ENCODE results near the gene SLC12A5.

The SLC12A5 gene

DNA sequence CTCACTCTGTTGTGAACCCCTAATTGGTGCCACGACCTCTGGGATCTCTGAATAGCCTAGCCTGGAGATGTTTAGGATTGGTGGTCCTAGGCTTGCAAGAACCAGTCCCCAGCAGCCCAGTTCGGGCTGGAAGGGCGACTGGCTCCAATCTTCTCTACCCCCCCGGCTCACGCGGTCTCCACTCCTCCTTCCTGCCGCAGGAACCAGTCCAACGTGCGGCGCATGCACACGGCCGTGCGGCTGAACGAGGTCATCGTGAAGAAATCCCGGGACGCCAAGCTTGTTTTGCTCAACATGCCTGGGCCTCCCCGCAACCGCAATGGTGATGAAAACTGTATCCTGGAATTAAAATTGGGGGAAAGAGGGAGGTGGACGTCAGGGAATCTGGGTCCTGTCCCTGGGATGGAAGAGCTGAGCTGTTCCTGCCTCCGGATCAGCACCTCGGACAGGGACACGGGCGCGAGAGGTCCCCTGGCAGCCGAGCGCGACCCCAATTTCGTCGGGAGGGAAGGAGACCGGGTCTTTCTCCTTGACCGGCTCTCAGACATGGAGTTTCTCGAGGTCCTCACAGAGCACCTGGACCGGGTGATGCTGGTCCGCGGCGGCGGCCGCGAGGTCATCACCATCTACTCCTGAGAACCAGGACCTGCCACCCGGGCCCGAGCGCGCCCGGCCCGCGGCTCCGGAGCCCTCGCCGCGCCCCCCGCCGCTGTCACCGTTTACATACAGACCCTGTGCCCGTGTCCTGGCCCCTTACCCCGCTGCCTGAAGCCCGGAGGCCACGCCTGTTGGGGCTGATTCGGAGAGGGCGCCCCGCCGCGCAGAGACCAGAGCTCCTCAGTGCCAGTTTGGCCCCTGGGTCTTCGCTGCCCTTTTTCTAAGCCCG is 28.2 kb downstream of the SLC12A5 start:
- DNase-seq: peak; percentile 19

DNA sequence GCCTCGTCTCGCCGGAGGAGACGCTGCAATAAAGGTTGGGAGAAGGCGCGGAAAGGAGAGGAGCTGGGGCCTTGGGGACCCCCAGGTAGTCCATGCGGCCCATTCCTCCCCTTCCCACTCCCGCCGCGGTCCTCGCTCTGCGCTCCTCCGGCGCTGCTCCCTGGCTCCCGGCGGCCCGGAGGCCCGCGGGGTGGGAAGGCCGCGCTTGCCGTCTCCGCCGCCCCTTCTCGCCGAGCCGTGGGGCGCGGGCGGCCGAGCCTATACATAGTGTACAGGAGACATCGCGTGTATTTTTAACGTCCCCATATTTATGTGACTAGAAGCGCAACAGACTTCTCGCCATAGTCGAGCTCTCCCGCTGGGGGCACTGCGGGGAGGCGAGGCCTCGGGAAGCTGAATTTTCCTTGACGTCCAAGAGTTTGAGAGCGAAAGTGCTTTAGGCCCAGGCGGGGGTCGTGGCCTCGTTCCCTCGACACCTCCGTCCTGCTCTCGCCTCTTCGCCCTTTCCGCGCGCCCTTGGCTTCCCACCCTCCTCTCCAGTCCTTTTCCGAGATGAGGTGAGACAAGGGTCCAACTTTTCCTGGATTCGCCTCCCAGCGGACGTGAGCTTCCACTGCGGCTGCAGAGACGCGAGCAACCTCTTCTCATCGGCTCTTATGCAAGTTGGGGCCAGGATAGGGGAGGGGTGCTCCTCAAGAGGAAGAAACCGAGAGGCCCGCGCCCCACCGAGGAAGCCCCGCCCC is 29.0 kb downstream of the SLC12A5 start:
- DNase-seq: no peak

DNA sequence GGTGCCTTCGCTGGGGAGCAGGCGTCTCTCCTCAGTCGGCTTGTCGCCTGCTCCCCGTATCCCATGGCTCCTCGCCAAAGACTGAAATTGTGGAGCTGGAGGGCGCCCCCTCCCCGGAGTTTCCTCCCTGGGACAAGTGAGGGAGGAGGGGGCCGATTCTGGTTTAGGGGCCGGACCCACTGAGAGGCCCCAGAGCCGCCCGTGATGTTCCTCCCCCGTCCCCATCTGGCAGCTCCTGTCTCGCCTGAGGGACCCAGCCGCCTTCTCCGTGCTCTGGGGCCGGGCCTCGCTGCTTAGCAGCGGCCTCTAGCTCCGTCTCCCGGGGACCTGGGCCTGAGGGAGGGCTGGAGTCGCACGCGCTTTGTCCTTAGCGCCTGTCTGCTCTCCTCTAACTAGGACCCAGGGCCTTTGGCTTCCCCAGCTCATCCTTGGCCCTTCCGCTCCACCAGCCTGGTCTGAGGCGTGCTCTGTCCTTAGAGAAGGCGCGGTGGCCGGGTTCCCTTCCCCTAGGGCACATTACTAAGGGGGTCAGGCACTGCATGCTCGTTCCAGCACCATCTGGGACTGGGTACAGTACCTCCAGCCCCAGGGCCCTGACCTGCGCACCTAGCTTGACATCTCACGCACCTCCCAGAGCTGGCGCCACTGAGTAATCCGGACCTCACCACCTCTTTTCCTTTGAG is 29.7 kb downstream of the SLC12A5 start:
- no peak for DNase-seq

DNA sequence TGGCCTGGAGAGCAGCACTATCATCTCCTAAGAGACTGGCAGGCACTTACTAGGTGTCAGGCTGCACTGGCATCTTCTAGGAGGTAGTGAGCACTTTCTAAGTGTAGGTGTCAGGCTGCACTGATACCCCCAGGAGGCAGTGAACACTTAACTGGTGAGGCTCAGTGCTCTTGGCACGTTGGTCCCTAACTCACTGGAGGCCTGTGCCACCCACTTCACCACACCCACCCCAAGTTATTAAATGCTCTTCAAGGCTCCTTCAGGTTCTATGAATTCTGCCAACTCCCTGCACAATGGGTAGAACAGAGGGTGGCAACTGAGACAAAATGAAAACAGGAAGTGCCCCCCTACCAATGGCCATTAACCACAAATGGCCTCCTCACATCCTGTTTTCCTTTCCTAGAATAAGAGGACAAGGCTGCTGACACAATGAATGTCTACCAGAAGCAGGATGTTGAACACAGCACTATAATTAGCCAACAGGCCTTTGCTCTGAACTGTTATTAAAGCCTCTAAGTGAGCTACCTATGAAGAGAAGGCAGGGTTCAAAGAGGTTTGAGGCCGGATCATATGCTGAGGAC is 31.4 kb downstream of the SLC12A5 start:
- no peak for DNase-seq

- no peak for DNase-seq
Measured at GRCh38 chr20:46060975-46061374, 32.0 kb downstream of the SLC12A5 start.

DNA sequence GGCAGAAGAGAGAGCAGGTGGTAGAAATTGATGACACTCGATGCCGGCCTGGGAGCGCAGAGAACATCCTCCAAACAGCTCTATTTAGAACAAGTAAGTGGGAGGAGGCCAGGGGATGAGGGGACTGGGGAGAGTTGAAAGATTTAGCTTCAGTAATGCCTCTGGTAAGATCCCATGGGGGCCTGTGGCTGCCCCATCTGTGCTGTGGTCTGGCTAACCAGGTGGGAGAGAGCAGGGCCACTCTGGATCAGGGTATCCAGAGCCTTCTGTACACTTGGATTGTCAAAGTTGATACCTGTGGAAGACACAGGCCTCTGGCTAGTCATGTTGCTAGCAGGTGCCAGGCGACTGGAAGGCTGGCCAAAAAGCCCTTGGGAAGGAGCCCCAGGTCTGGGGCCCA is 33.1 kb downstream of the SLC12A5 start:
- no peak for DNase-seq

DNA sequence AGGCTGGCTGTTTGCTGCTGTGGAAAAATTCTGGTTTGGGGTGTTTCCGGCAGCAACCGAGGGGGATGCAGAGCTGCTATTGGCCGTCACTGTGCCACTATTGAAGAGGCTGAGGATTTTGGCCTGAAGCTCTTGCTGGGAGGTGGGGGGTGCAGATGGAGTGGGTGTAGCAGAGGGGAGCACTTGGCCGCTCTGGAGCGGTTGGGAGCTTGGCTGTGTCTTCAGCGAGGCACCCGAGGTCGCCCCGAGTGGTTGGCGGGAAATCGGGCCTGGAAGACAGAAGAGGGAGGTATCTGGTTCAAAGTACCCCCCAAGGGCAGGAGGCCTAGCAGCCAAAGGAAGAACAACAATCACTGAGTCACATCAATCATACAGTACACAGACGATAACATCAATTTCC is 33.6 kb downstream of the SLC12A5 start:
- no peak for DNase-seq

DNA sequence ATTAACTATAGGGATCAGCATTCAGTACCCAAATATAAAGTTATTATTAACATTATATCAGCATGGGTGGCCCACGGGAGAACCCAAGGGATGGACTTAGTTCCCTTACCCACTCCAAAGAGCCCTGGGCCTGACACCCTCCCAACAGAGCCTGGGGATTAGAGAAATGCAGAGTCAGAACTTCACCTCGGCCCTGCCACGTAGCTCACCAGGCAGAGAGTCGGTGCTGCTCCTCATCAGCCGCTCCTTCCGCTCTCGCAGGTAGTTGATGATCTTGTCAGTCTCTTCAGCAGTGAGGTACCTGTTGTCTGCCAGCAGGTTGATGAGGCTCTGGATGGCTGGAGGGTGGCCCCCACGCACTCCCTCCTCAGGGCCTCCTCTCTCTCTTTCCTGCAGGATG is 34.1 kb downstream of the SLC12A5 start:
- no peak for DNase-seq

DNA sequence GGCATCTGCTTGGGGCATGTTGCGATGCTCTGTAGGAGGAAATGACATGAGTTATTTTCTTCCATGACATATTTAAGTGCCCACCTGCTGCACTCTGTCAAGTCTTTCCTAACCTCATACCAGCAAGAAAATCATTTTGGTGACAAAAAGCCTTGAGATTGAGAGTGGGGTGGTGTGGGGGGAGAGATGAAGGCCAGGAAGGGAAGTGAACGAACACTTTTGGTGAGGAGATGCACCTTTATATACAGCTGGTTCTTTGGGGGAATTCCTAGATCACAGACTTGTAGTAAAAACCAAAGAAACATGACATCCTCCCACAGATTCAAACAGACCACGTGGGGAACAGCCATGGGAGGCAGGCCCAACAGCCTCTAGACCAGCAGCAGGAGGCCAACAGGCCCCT is 34.6 kb downstream of the SLC12A5 start:
- no peak for DNase-seq

DNA sequence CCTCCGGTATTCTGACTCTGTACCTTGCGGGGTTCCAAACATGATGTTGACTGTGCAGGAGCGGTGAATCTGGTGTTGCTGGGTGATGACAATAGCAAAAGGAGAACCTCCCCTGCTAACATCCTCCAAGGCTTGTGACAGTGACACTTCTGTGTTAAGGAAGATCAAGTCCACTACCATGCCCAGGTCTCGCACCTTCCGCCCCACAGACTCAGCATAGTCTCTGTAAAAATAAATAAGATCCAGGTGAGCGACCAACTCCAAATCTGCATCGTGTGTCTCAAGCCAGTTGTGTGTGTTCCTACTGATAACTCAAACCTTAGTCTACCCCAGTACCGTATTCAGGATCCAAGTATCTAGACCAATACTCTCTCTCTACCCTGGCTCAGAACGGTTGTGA is 36.0 kb downstream of the SLC12A5 start:
- DNase-seq: no peak

DNA sequence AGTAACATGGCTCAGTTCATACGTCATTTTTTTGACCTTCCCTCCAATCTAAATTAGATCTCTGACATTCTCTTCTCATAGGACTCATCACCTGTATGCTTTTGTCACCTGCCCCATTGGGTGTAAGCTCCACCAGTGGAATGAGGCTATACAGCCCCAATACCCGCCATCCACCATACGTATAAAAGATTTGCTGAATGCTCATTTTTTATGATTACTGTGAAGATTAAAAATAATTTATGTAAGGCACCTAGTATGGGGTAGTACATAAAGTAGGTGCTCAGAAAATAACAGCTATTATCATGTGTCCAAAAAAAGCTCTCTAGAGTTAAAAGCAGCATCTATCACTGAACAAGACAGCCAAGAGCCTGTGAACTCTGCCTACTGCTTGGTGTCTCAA is 36.7 kb downstream of the SLC12A5 start:
- no peak for DNase-seq

- DNase-seq: no peak
Measured at GRCh38 chr20:46070215-46070900, 41.3 kb downstream of the SLC12A5 start.

DNA sequence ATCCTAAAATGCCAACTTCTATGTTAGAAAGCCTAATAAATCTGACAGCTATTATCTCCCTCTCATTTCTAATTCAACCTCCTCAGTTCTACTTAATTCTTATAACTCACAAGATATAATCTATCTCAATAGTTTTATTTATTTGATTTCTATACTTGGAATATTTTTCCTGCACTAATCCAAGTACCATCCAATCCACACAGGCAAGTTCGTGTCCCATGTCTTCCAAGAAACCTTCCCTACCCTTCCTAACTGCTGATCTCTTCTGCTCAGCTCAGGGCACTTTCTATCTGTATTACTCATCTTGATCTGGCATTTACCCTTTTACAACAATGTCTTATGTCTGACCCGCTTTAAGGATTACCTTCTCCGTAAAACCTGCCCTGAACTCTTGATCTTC is 42.6 kb downstream of the SLC12A5 start:
- no peak for DNase-seq

GRCh38 chr20:46073024-46073423 is 44.0 kb downstream of the SLC12A5 start:
- no peak for DNase-seq

- no peak for DNase-seq
Measured at GRCh38 chr20:46073443-46073842, 44.4 kb downstream of the SLC12A5 start.

DNA sequence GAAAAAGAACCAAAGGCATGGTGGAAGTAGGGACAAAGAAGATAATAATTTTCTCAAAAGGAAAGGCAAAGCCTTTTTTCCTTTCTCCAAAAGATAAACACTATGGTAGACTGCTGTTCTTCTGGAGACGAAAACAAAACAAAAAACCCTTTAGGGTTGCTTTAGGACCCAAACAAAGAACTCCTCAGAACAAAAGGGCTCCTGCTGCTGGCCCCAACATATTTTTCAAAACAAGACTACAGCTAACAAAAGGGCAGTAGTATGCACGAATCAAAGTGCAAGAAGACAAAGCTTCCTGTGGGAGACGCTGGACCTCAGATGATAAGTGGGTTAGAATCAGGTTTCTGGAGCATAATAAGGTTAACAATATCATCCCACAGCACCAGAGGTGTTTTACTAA is 45.0 kb downstream of the SLC12A5 start:
- DNase-seq: no peak

- no peak for DNase-seq
Measured at GRCh38 chr20:46076806-46077205, 47.8 kb downstream of the SLC12A5 start.

DNA sequence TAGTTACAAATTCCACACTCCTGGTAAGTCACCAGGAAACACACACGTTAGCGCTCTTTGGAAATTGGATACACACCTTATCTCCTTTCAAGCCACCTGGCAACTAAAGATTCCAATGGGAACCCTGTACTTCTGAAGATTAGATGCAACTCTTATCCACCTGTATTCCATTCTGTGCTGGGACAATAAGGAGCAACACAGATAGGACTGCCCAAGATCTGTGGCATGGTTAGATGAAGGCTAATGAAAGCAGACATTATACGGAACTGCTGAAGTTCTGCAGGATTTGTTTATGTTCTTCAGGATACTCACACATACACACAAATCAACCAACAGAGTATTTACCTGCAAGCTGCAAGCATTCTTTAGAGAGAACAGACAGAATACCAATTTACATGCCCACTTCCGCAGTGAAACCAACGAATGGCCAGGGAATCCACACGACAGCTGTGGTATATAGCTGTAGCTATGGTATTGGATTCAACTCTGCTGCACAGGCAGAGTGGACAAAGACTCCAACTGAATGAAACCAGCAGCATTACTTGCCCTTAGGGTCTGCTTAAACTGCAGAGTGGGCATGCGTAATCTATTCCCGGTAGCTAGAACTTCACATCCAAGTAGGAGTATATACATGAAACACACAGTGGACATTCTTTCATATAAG is 48.8 kb downstream of the SLC12A5 start:
- no peak for DNase-seq

DNA sequence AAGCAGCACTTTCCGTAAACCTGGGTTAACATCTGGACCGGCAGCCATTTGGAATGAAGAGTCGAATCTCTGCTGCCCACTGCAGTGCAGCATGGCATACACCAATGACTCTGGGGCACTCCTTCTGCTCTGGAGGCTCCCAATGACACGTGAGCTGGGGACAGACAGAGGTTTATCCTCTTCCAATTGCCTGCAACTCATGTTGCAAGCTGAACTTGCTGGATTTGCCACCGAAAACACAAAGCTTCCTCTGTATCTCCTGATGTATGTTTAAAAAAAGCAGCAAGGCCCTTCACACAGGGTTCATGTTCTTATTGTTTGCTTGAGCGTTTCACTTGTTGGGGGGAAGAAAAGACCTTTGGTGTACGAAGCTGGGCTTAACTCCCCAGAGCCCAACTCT is 49.9 kb downstream of the SLC12A5 start:
- no peak for DNase-seq

GRCh38 chr20:46081074-46081473 is 52.1 kb downstream of the SLC12A5 start:
- no peak for DNase-seq

- no peak for DNase-seq
Measured at GRCh38 chr20:46083101-46083500, 54.1 kb downstream of the SLC12A5 start.

DNA sequence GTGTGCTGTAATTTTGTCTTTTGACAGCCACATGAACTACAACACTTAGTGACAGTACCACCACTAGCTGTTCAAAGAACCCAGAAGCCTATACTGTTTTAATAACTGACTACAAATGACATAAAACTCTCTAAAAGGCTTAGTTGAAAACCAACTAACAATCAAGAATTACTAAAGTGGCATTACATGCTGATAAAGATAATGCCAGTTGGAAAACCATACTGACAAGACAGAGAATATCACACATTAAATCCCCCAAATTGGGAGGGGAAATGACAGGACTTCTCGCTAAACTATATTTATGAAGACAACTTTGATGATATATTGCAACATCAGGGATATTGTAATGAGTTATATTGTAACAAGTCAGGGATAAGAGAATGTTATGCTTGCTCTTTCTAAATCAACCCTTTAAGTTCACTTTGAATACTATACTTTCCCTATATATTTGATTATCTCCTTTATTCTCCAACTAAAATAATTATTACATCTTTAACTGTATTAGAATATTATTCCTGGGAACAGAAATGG is 54.6 kb downstream of the SLC12A5 start:
- no peak for DNase-seq

Measured in DMS53 (cell line).